Nephron progenitor cell (in vitro differentiated cells): Measurements from ENCODE around the gene SPAG7.
A peak's percentile ranks its signal among the peaks of the same experiment; 100 is the strongest.

ENCODE experiments used
- DNase-seq: peaks from one replicate; pipeline ENCODE4 v3.0.0; 2021
- H3K27ac Mint-ChIP-seq: 2 replicates; pipeline ENCODE4 v1.8.0; 2021; ENCODE audit warnings: mild to moderate bottlenecking, moderate library complexity, mixed read lengths
- H3K27me3 Mint-ChIP-seq: 2 replicates; pipeline ENCODE4 v1.8.0; 2021; ENCODE audit warnings: mild to moderate bottlenecking, low read depth, mixed read lengths; ENCODE audit not compliant: poor library complexity
- H3K36me3 Mint-ChIP-seq: 2 replicates; pipeline ENCODE4 v1.8.0; 2021; ENCODE audit warnings: low read depth, mixed read lengths
- H3K4me1 Mint-ChIP-seq: 2 replicates; pipeline ENCODE4 v1.8.0; 2021; ENCODE audit warnings: mixed read lengths
- H3K4me3 Mint-ChIP-seq: 2 replicates; pipeline ENCODE4 v1.8.0; 2021; ENCODE audit warnings: mild to moderate bottlenecking, moderate library complexity, mixed read lengths
- H3K9me3 Mint-ChIP-seq: 2 replicates; pipeline ENCODE4 v1.8.0; 2021; ENCODE audit warnings: mild to moderate bottlenecking, moderate library complexity, mixed read lengths
- TF ChIP-seq, protein P1 (sequence below): fragments of 200-600 bp; sonication (generic); IDR thresholded peaks from 2 replicates; pipeline ENCODE4 v1.5.0; 2021; ENCODE audit warnings: antibody characterized with exemption

SPAG7 gene

DNA sequence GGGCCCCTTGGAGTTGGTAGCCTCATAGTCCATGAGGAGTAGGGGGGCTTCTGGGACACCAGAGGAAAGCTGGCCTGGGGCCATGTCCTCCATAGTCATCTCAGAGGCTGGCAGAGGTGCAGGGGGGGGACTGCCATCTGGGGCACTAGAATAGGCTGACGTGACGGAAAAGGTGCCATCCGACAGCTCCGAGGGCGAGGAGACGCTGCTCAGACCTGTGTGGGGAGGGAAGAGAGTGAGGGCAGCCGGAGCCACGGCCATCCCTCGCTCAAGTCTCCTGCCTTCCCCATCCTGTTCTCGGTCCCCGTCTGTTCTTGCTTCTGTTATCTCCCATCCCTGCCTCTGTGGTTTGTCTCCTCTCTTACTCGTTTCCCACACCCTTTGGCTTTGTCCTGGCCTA lies 4.7 kb upstream of the SPAG7 start:
- Mint-ChIP-seq H3K36me3 (peaks cover 31% of the 10 kb centered on the region), H3K27ac (peak overlapping the region; percentile 57), H3K9me3 (no peaks in the 10 kb centered on the region), H3K4me1 (peaks cover 15% of the 10 kb centered on the region), H3K27me3 (peaks cover 10% of the 10 kb centered on the region), H3K4me3 (peak overlapping the region; percentile 16)
- TF ChIP-seq, protein P1, sequence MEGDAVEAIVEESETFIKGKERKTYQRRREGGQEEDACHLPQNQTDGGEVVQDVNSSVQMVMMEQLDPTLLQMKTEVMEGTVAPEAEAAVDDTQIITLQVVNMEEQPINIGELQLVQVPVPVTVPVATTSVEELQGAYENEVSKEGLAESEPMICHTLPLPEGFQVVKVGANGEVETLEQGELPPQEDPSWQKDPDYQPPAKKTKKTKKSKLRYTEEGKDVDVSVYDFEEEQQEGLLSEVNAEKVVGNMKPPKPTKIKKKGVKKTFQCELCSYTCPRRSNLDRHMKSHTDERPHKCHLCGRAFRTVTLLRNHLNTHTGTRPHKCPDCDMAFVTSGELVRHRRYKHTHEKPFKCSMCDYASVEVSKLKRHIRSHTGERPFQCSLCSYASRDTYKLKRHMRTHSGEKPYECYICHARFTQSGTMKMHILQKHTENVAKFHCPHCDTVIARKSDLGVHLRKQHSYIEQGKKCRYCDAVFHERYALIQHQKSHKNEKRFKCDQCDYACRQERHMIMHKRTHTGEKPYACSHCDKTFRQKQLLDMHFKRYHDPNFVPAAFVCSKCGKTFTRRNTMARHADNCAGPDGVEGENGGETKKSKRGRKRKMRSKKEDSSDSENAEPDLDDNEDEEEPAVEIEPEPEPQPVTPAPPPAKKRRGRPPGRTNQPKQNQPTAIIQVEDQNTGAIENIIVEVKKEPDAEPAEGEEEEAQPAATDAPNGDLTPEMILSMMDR, result no peak
- no peak for DNase-seq

DNA sequence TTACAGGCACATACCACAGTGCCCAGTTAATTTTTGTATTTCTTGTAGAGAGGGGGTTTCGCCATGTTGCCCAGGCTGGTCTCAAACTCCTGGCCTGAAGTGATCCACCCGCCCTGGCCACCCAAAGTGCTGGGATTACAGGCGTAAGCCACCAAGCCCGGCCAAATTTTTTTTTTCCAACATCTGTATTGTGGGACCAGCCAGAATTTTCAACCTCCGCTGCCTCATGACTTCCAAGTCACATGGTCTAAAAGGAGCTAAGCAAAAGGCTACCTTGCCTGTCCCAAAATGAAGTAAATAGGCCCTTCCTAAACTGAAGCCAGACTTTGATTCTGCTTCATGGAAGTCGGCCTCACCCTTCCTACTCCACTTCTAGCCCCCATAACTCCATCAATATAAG lies 4.2 kb upstream of the SPAG7 start:
- Mint-ChIP-seq H3K36me3 (peaks cover 31% of the 10 kb centered on the region), H3K27me3 (peaks cover 10% of the 10 kb centered on the region), H3K4me1 (peaks cover 15% of the 10 kb centered on the region), H3K27ac (no peak overlapping the region), H3K4me3 (no peak overlapping the region), H3K9me3 (no peaks in the 10 kb centered on the region)
- TF ChIP-seq, protein P1, result no peak
- DNase-seq, result no peak

DNA sequence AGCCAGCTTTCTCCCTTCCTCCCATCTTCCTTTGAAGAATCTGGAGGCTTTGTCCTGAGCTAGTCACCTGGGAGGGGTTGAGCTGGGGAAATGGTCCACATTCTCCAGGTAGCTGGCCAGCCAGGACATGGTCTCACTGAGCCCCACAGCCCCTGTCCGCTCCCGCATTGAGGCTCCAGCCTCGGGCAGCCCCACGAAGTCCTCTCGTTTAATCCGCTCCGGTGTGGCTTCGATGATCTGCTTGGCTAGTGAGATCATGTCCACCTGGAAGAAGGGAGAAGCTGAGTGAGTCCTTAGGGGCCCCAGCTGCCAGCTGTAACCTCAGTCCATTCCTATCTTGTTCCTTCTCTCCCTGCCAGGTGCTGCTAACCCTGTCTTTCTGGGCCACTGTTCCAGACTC lies 2.7 kb upstream of the SPAG7 start:
- H3K4me3 Mint-ChIP-seq, result peak overlapping the region; percentile 60
- TF ChIP-seq, protein P1, result no peak
- no peak overlapping the region for H3K27ac Mint-ChIP-seq
- peaks cover 8% of the 10 kb centered on the region for H3K27me3 Mint-ChIP-seq
- peaks cover 38% of the 10 kb centered on the region for H3K36me3 Mint-ChIP-seq
- peaks cover 11% of the 10 kb centered on the region for H3K9me3 Mint-ChIP-seq
- no peak for DNase-seq
- peaks cover 27% of the 10 kb centered on the region for H3K4me1 Mint-ChIP-seq

DNA sequence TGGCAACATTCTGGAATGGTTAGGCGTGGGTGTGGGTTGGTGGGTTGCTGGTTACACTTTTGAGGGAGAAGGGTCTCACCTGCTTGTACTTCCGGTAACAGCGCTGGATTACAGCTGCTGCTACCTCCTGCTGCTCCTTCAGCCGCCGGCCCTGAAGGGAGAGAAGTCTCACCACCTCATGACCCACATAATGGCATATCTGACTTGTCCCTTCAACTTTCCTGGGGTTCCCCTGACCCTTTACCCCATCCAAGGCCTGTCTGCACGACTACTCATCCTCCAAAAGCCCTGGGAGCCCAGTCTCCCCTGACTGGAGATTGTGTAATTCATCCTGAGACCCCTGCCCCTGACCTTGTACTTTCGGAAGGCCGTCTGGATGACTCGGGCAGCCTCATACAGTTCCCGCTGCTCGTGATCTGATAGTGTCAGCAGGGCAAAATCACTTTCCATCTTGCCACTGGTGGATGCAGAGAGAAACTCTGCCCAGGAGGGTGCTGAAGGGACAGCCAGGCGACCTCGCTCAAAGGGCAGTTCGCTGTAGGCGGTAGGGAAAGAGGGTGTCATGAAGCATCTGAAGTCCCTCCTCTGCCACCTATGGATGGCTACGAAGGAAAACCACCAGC lies 2.0 kb upstream of the SPAG7 start:
- H3K9me3 Mint-ChIP-seq, result peaks cover 14% of the 10 kb centered on the region

DNA sequence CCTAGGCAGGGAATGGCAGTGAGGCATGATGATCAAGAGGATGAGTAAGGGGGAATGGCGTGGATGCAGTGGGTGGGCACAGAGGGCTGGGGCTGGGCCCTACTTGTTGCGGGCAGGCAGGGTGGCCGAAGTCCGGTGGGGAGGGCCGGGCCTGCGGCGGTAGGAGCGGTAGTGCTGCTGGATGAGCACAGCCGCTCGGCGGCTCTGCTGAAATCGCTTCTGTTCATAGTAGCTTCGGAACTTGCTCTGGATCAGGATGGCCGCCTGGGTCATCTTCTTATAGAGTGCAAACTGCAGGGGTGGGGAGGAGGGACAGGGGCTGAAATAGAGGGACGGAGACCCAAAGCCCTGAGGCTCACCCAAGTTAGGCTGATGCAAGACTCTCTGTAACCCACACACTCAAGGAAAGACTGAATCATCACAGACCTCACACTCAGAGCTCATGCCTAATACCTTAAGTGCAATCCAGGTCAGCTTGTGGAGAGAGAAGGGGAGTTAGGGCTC lies 1.5 kb upstream of the SPAG7 start:
- peaks cover 29% of the 10 kb centered on the region for H3K4me1 Mint-ChIP-seq
- no peak overlapping the region for H3K4me3 Mint-ChIP-seq
- peaks cover 14% of the 10 kb centered on the region for H3K9me3 Mint-ChIP-seq
- peaks cover 8% of the 10 kb centered on the region for H3K27me3 Mint-ChIP-seq
- peak; percentile 28 for DNase-seq
- TF ChIP-seq, protein P1, result no peak
- H3K36me3 Mint-ChIP-seq, result peaks cover 46% of the 10 kb centered on the region
- H3K27ac Mint-ChIP-seq, result no peak overlapping the region

More for the DNA sequence above, 2.0 kb upstream of the SPAG7 start:
- no peak for DNase-seq
- peaks cover 8% of the 10 kb centered on the region for H3K27me3 Mint-ChIP-seq
- no peak overlapping the region for H3K27ac Mint-ChIP-seq
- peaks cover 41% of the 10 kb centered on the region for H3K36me3 Mint-ChIP-seq
- H3K4me3 Mint-ChIP-seq, result no peak overlapping the region
- peaks cover 29% of the 10 kb centered on the region for H3K4me1 Mint-ChIP-seq
- TF ChIP-seq, protein P1, result no peak

DNA sequence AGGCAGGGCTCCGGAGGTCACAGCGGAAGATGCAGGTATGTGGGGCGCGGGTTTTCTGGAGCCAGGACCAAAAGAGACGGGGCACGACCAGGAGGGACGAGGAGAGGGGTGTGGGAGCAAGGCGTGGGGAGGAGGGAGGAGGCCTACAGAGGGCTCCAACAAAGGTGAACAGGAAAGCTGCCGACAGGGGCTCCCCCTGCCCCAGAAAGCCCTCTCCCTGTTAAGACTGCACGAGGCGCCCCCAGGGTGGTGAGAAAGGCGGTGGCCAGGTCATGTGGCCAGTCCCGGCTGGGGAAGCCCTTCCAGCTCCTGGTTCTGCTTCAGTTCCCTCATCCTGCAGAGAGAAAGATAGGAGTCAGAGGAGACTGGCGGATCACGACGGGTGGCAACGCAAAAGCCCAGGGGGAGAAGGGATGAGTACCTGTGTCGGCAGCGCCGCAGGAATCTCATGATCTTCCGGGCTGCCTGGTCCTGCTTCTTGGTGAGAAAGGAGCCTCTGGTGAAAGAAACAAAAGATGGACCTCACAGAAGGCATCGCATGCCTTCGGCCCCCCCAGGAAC lies 949 bp upstream of the SPAG7 start:
- peaks cover 29% of the 10 kb centered on the region for H3K4me1 Mint-ChIP-seq
- TF ChIP-seq, protein P1, result no peak
- DNase-seq, result peak; percentile 45
- peaks cover 5% of the 10 kb centered on the region for H3K27me3 Mint-ChIP-seq
- H3K36me3 Mint-ChIP-seq, result peaks cover 44% of the 10 kb centered on the region
- H3K27ac Mint-ChIP-seq, result no peak overlapping the region
- H3K4me3 Mint-ChIP-seq, result no peak overlapping the region
- H3K9me3 Mint-ChIP-seq, result peaks cover 14% of the 10 kb centered on the region
